Suprapubic skin (tissue), 4 donors: ENCODE results near the gene FBXO46. TPM values are rescaled to one million over a fixed set of nuclear protein-coding genes. Genes with fewer than 3 reads are reported as not detected.

Source experiments
- DNase-seq, 2 donors: peaks; one replicate each; pipeline ENCODE4 v3.0.0-alpha.2; 2019; ENCODE audit warnings: low spot score in 2 of 2
- H3K27ac ChIP-seq: fragments of 200-600 bp; sonication (generic); one replicate; pipeline ENCODE4 v1.5.1; 2019
- H3K27me3 ChIP-seq: fragments of 200-600 bp; sonication (generic); one replicate; pipeline ENCODE4 v1.5.1; 2019
- H3K36me3 ChIP-seq: fragments of 200-600 bp; sonication (generic); one replicate; pipeline ENCODE4 v1.5.1; 2019
- H3K4me1 ChIP-seq: fragments of 200-600 bp; sonication (generic); one replicate; pipeline ENCODE4 v1.5.1; 2019
- H3K4me3 ChIP-seq: fragments of 200-600 bp; sonication (generic); one replicate; pipeline ENCODE4 v1.5.1; 2019; ENCODE audit warnings: mild to moderate bottlenecking
- H3K9me3 ChIP-seq: fragments of 200-600 bp; sonication (generic); one replicate; pipeline ENCODE4 v1.5.1; 2019
- EP300 ChIP-seq: sonication (generic); formaldehyde crosslinking; IDR thresholded peaks from one replicate; pipeline ENCODE4 v1.6.1; 2017; ENCODE audit warnings: antibody characterized with exemption
- POLR2A ChIP-seq, 2 donors: fragments of 450-650 bp; IDR thresholded peaks; one replicate each; pipeline ENCODE4 v1.6.1; 2017; ENCODE audit warnings: antibody characterized with exemption in 2 of 2, mild to moderate bottlenecking in 2 of 2, moderate library complexity in 2 of 2
- POLR2AphosphoS5 ChIP-seq, 3 donors: sonication (generic); formaldehyde crosslinking; IDR thresholded peaks; one replicate each; pipeline ENCODE4 v1.6.1; 2017; ENCODE audit warnings: antibody characterized with exemption in 3 of 3
- WGBS: methylation state at CpG from one replicate; pipeline ENCODE4 v1.1.5; 2018; 5-methylcytosine and 5-hydroxymethylcytosine counted together
- total RNA-seq, 4 donors: library from RNA; depleted of rRNA; stranded (reverse); fragments of >200 nt; gene quantifications; one replicate each; pipeline ENCODE4 v1.1.0, GENCODE V29; 2016
- TF ChIP-seq, protein P1 (sequence below), 2 donors: fragments of 200-600 bp in 1 of 2; fragments of 450-650 bp in 1 of 2; sonication (generic) in 1 of 2; IDR thresholded peaks; one replicate each; pipeline ENCODE4 v1.5.1; 2016 to 2019; ENCODE audit warnings: antibody characterized with exemption in 2 of 2, mild to moderate bottlenecking in 1 of 2, moderate library complexity in 1 of 2

The FBXO46 gene
- total RNA-seq, 4 donors from 2014 or later = 13.5 to 24.1 (median 15.7) TPM

DNA sequence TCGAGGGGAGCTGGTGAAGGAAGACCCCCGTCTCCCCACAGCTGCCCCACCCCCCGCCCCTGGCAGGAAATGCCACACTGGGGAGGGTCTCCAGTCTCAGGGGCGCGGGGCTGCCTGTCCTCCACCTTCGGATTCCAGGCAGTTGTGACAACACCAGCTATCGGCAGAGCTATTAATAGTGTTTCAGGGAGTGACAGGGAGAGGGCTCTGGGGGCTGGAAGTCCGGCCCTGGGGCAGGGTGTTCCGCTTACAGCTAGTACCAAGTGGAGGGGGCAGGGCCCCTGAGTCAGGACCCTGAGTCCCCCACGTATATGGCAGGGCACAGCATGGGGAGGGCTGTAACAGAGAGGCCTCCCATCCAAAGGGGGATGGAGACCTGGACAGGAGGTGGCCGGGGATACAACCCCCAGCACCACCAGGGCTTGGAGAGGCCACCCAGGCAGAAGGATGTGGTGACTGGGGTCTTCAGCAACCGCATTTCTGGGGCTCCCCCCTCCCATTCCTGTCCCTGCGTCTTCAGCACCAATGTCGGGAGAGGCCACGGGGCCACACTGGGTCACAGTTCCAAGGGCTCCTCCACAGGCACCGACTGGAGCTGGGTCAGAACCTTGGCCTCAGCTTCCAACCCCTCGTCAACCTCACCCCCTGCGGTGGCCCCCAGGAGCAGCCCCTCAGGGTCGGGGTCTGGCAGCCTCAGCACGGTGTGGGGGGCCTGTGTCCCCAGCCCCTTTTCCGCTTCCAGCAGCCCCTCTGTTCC is 34.4 kb upstream of the FBXO46 start:
- 60% methylated on average over 7 of the region's 21 CpGs for WGBS
- Histone ChIP-seq H3K4me1 (peaks cover 35% of the 10 kb centered on the region), H3K27me3 (no peaks in the 10 kb centered on the region), H3K9me3 (no peaks in the 10 kb centered on the region), H3K36me3 (no peaks in the 10 kb centered on the region), H3K4me3 (no peak overlapping the region), H3K27ac (no peak overlapping the region)
- DNase-seq = no peak
- TF ChIP-seq, protein P1, sequence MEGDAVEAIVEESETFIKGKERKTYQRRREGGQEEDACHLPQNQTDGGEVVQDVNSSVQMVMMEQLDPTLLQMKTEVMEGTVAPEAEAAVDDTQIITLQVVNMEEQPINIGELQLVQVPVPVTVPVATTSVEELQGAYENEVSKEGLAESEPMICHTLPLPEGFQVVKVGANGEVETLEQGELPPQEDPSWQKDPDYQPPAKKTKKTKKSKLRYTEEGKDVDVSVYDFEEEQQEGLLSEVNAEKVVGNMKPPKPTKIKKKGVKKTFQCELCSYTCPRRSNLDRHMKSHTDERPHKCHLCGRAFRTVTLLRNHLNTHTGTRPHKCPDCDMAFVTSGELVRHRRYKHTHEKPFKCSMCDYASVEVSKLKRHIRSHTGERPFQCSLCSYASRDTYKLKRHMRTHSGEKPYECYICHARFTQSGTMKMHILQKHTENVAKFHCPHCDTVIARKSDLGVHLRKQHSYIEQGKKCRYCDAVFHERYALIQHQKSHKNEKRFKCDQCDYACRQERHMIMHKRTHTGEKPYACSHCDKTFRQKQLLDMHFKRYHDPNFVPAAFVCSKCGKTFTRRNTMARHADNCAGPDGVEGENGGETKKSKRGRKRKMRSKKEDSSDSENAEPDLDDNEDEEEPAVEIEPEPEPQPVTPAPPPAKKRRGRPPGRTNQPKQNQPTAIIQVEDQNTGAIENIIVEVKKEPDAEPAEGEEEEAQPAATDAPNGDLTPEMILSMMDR (IDR thresholded peaks at IDR 0.05) = no peak
- TF ChIP-seq POLR2AphosphoS5 (IDR thresholded peaks at IDR 0.05) = no peak
- no peak for TF ChIP-seq EP300

- no peaks in the 10 kb centered on the region for H3K36me3 ChIP-seq
- 72% methylated on average over 6 of the region's 6 CpGs for WGBS
- peaks cover 33% of the 10 kb centered on the region for H3K4me1 ChIP-seq
- H3K27ac ChIP-seq = no peak overlapping the region
- H3K4me3 ChIP-seq = no peak overlapping the region
- H3K9me3 ChIP-seq = no peaks in the 10 kb centered on the region
- TF ChIP-seq POLR2A (IDR thresholded peaks at IDR 0.05) (no peak), POLR2AphosphoS5 (IDR thresholded peaks at IDR 0.05) (no peak), EP300 (no peak)
- TF ChIP-seq, protein P1 (IDR thresholded peaks at IDR 0.05) = no peak
- DNase-seq = no peak
- no peaks in the 10 kb centered on the region for H3K27me3 ChIP-seq
Observed at GRCh38 chr19:45764475-45764874, 33.8 kb upstream of the FBXO46 start.

- Histone ChIP-seq H3K27me3 (no peaks in the 10 kb centered on the region), H3K36me3 (no peaks in the 10 kb centered on the region), H3K4me3 (no peak overlapping the region), H3K4me1 (peaks cover 32% of the 10 kb centered on the region), H3K27ac (no peak overlapping the region), H3K9me3 (no peaks in the 10 kb centered on the region)
- 60% methylated on average over 9 of the region's 27 CpGs for WGBS
- no peak for DNase-seq
- no peak for TF ChIP-seq EP300
- TF ChIP-seq POLR2A (IDR thresholded peaks at IDR 0.05) = no peak
- TF ChIP-seq POLR2AphosphoS5 (IDR thresholded peaks at IDR 0.05) = no peak
- TF ChIP-seq, protein P1 (IDR thresholded peaks at IDR 0.05) = no peak
Observed at GRCh38 chr19:45763691-45764294, 33.1 kb upstream of the FBXO46 start.

DNA sequence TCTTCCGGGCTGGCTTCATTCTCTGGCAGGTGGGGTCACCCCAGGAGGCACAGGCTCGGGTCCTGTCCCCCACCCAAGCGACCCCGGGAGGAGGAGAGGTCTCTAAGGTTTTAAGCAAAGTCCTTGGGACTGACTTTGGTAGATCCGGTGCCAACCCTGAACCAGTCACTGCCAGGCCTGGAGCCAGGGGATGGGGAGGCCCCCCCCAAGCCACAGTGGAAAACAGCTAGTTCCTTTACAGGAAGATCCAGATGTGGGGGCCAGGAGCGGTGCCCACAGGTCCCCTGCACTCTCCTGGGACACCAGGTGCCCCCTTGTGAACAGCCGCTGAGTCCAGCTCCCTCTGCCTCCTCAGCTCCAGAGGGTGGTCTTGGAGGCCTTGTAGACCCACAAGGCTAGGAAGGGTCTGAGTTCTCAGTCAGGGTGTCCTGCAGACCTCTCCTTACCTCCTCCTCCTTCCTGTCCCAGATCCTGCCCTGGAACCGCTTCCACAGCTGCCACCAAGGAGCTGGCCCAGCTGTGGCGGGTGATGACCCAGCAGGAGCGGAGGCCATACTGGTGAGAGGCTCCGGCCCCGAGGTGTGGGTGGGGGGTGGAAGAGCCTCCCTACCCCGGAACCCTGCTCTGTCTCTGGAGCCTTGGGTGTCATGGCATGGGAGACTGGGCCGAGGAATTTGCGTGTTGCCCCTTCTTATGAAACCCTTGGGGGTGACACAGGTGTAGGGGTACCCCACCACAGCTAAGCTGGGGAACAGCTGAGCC is 32.4 kb upstream of the FBXO46 start:
- Histone ChIP-seq H3K9me3 (no peaks in the 10 kb centered on the region), H3K27ac (no peak overlapping the region), H3K36me3 (no peaks in the 10 kb centered on the region), H3K27me3 (no peaks in the 10 kb centered on the region), H3K4me1 (peaks cover 32% of the 10 kb centered on the region), H3K4me3 (no peak overlapping the region)
- TF ChIP-seq POLR2AphosphoS5 (IDR thresholded peaks at IDR 0.05) (no peak), EP300 (no peak), POLR2A (IDR thresholded peaks at IDR 0.05) (no peak)
- TF ChIP-seq, protein P1 (IDR thresholded peaks at IDR 0.05) = no peak
- no peak for DNase-seq
- WGBS = 90% methylated on average over 4 of the region's 15 CpGs

- H3K9me3 ChIP-seq = no peaks in the 10 kb centered on the region
- no peak for DNase-seq
- no peaks in the 10 kb centered on the region for H3K36me3 ChIP-seq
- no peak overlapping the region for H3K4me3 ChIP-seq
- no peaks in the 10 kb centered on the region for H3K27me3 ChIP-seq
- 80% methylated on average over 10 of the region's 17 CpGs for WGBS
- TF ChIP-seq, protein P1 (IDR thresholded peaks at IDR 0.05) = no peak
- no peak for TF ChIP-seq POLR2A (IDR thresholded peaks at IDR 0.05)
- TF ChIP-seq POLR2AphosphoS5 (IDR thresholded peaks at IDR 0.05) = no peak
- no peak for TF ChIP-seq EP300
- peaks cover 20% of the 10 kb centered on the region for H3K4me1 ChIP-seq
- no peak overlapping the region for H3K27ac ChIP-seq
Observed at GRCh38 chr19:45761714-45762113, 31.0 kb upstream of the FBXO46 start.
